Measurements from ENCODE around the gene DYRK3.

DNA sequence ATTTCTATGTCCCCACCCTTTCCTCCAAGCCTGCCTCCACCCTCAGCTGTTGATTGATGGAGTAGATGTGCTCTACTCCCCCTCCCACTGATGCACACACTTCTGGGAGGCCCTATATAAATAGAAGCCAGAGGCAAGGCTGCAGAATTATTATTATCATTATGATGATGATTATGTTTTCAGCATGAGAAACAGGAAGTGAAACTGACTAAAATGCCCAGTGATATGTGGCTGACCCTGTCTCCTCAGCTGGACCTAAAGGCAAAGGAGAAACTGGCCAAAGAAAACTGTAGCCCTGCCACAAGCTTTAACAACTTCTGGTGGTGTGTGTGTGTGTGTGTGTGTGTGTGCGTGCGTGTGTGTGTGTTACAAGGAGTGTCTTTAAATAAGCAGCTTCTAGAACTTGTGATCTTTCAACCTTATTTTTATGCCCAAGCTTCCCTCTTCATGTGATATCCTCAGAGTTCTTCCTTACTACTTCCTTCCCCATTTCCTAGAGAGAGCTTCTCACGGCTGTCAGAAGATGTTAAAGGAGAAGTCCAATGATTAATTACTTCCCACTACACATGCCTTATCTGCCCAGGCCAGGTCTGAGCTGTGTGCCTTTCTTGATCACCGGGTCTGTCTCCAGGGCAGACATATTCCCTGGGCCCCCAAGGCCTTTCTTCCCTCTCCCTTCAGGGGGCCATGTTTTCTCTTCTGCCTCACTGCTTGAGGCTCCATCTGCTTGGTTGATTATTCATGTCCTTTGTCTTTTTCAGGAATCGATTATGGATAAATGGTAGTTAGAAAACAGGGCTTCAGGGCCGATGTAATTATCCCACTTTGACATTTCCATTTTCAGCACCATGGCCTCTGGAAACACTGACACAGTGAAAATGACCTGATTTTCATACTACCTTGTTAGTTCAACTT is 37.8 kb downstream of the DYRK3 start:
- TF ChIP-seq CTCF (IDR thresholded peaks at IDR 0.05) (no peak), POLR2A (IDR thresholded peaks at IDR 0.05) (no peak)

Data from heart left ventricle (tissue), 13 donors.